NCI-H128 (cell line): ENCODE measurements around the gene SLC37A1.
"Not testable (repeated sequence)": the region's sequence is repeated elsewhere in the genome, so short reads cannot be mapped to it uniquely, and the experiment has no call there.

Experiments
- DNase-seq: peaks from one replicate; lab custom pipeline; 2025; ENCODE audit not compliant: unreplicated experiment; lab: John Stamatoyannopoulos, UW

The SLC37A1 gene

DNA sequence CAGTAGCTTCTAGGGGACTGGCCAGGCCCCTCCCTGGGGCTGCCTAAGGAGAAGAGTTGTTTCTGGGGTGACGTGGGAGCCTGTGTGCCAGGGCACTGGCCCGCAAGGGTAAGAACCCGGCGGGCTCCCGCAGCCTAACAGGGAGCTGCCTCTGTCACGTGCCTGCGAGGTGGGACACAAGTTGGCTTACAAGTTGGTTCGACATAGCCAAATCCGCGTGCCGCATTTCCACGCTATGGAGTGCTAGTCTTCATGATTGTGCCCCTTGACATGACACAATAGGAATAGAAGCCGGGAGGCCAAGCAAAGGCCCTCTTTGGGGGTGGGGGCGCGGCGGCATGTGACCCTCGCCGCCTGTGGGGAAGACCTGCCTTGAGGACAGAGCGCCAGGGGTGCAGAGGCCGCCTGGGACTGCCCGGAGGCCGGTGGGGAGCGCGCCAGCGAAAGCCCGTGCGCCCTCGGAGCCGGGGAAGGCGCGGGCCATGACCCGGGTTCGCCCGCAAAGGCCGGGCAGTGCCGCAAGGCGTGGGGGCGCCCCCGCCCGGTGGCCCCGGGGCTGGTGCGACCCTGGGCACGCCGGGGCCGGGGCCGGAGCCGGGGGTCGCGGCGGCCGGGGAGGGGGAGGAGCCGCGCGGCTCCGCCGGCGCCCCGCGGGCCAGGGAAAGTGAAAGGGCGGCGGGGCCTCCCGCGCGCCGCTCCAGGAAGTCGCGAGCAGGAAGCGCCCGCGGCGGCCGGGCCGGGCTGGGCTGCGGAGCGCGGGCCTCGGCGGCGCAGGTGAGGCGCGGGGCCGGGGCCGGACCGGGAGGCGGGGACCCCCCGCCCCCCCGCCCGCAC is at the start of gene SLC37A1:
SLC37A1 (plus strand) TSS at position 702 of the 834 bp plus-strand sequence. CDS start 4,603 bp downstream, outside the sequence.
- no peak for DNase-seq

GRCh38 chr21:42463861-42464515 is 49.7 kb upstream of the SLC37A1 start:
- peak; percentile 25 for DNase-seq

- no peak for DNase-seq
Measured at GRCh38 chr21:42465008-42465802, 48.4 kb upstream of the SLC37A1 start.

GRCh38 chr21:42465803-42466127 is 47.9 kb upstream of the SLC37A1 start:
- DNase-seq: no peak

DNA sequence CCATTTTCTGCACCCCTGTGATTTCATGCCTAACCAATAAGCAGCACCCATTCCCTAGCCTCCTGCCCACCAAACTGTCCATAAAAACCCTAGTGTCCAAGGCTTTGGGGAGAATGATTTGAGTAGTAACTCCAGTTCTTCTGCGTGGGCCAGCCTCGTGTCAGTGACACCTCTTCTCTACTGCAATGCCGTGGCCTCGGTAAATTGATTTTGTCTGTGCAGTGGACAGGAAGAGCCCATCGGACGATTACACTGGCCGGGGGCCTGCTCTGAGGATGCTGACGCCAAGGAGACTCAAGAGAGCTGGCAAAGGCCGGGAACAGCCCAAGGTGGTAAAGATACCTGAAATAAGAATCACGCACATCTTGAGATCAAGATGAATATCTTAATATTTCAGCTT is 47.0 kb upstream of the SLC37A1 start:
- no peak for DNase-seq

GRCh38 chr21:42467140-42467983 is 46.3 kb upstream of the SLC37A1 start:
- DNase-seq: no peak

DNA sequence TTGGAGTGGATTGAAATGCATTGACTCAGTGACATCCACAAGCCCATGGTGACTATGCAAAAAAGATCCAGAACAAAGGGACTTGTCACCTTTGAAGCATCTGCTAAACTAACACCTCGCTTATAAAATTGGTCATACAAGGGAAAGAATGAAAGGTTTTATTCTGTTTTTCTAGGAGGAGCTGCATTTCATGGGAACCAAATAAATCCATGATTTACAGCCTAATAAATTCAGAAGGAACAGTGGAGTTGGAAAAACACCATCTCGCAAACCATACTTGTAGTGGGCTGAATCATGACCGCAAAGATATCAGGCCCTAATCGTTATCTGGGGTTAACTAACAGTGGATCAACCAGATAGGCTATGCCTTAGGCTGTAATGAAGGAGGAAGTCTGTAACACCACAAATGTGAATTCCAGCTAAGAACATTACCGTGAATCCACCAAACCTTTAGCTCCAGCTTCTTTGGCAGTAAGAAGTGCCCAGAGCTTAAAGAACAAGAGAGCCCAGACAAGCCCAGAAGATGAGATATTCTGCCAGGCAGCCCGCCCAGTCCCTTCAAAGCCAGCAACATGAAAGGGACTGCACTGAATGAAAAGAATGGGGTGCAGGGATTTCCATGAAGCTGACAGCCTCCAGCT is 45.0 kb upstream of the SLC37A1 start:
- no peak for DNase-seq

DNA sequence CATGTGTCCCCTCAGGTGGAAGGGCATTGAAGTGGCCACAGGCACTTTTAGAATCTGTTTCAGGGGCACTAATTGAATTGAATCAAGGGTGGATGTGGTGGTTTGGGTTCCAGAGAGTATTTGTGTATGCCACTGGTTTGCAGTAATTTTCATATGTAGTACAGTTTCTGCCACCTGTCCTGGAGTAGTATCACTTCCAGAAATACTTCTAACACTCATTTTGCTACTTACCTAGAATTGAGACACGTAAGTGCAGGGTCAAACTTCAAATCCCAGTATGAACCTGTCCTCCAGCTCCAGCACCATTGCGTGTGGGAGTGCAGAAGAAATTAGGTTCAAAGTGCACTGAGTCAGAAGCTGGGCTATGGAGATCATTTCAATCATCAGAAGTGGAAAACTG is 44.4 kb upstream of the SLC37A1 start:
- no peak for DNase-seq

GRCh38 chr21:42469726-42470125 is 43.9 kb upstream of the SLC37A1 start:
- DNase-seq: not testable (repeated sequence)

GRCh38 chr21:42471206-42471605 is 42.4 kb upstream of the SLC37A1 start:
- DNase-seq: no peak

GRCh38 chr21:42471716-42472330 is 41.8 kb upstream of the SLC37A1 start:
- DNase-seq: no peak

- DNase-seq: no peak
Measured at GRCh38 chr21:42472521-42472920, 41.1 kb upstream of the SLC37A1 start.

- DNase-seq: no peak
Measured at GRCh38 chr21:42473498-42474042, 40.1 kb upstream of the SLC37A1 start.

- no peak for DNase-seq
Measured at GRCh38 chr21:42474043-42474831, 39.4 kb upstream of the SLC37A1 start.

- DNase-seq: no peak
Measured at GRCh38 chr21:42475036-42475435, 38.6 kb upstream of the SLC37A1 start.

DNA sequence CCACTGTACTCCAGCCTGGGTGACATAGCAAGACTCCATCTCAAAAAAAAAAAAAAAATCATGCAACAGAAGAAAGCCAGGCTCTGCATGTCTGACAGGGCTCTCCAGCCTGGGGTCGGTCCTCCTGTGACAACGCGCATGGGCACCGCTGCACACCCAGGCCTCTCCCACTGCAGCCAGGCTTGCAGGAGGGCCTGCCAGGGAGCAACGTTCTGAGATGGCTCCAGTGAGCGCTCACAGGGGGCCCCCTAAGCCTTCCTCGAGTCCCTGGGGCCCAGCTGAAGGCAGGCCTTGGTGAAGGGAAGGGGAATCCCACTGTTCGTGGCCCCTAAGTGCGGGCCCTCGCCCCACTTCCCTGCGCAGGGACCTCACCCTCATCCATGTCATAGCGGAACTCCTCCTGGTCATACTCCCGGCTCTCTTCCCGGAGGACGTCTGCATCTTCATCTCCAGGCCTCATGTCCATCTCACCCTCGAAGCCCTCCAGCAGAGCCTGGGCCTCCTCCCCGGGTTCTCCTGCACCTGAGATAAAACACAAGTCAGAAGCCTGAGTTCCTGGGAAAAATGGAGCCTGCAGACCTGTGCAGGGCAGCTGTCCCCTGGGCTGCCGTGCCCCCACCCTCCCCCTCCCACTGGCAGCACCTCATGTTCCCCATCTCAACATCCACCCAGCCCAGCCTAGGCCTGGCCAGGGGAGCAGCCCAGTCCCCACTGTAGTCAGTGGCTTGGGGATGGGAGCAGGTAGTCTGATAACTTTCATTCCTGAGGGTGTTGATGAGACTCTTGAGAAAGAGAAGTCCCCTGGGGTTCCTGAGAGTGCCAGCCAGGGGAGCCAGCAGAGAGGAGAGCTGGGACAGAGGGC is 37.9 kb upstream of the SLC37A1 start:
- DNase-seq: no peak

- DNase-seq: no peak
Measured at GRCh38 chr21:42476388-42477331, 37.0 kb upstream of the SLC37A1 start.
